HCT116 (cell line): ENCODE data around the gene C10orf90. TPM values are rescaled to one million over a fixed set of nuclear protein-coding genes. Genes with fewer than 3 reads are reported as not detected.

Source experiments
- ATAC-seq: fragments of 200-7000 bp; cut with Tn5 transposase; 2 replicates; pipeline ENCODE4 v1.9.1; 2020; ENCODE audit warnings: mild to moderate bottlenecking, moderate library complexity
- BruUV-seq: library from RNA; stranded (reverse); fragments of 400-500 nt; replicated peaks from 2 replicates; lab custom pipeline; 2021; lab: Mats Ljungman, UMichigan
- CTCF ChIA-PET: fragments of 300-600 bp; sonication (Branson Sonifier 250); formaldehyde crosslinking; loops from one replicate; lab custom pipeline; 2021; ENCODE audit warnings: antibody characterized with exemption; lab: Charles Lee
- POLR2A ChIA-PET: fragments of 300-600, 350-600 bp; sonication (Branson Sonifier 250); formaldehyde crosslinking; loops from one replicate; lab custom pipeline; 2021; ENCODE audit warnings: antibody characterized with exemption; lab: Charles Lee
- RAD21 ChIA-PET, 2 experiments: fragments of 300-600 bp; sonication (Branson Sonifier 250); formaldehyde crosslinking; loops; one replicate each; lab custom pipeline; 2023; ENCODE audit warnings: low total read pairs in 2 of 2; ENCODE audit not compliant: uncharacterized antibody in 2 of 2, unreplicated experiment in 2 of 2, low non-redundant PET in 1 of 2; lab: Charles Lee
- DNase-seq: peaks from one replicate; pipeline ENCODE4 v3.0.0-alpha.2; 2010; ENCODE audit warnings: low read depth, low spot score
- H2AFZ ChIP-seq: fragments of 200-600 bp; shearing (Covaris generic), sonication (generic); 2 replicates; pipeline ENCODE4 v1.6.1; 2017; ENCODE audit warnings: low read depth, mixed run types, mixed read lengths, antibody characterized with exemption, low read length; ENCODE audit not compliant: poor library complexity, severe bottlenecking
- H3K27ac ChIP-seq: 2 replicates; pipeline ENCODE4 v1.5.1; 2012; ENCODE audit warnings: low read depth, low read length
- H3K27me3 ChIP-seq: fragments of 200-600 bp; sonication (generic); 2 replicates; pipeline ENCODE4 v1.6.1; 2016; ENCODE audit warnings: mixed run types, low read length, mixed read lengths; ENCODE audit not compliant: insufficient read depth
- H3K36me3 ChIP-seq, 2 experiments: fragments of 200-500 bp in 1 of 2; fragments of 200-600 bp in 1 of 2; sonication (Bioruptor generic) in 1 of 2; sonication (generic) in 1 of 2; 2 replicates each; pipeline versions ENCODE4 v1.5.1 to v1.6.1; 2014 to 2016; ENCODE audit warnings: low read length in 2 of 2, inconsistent platforms in 1 of 2, mixed read lengths in 1 of 2, mixed run types in 1 of 2; ENCODE audit not compliant: insufficient read depth in 2 of 2, control insufficient read depth in 1 of 2
- H3K4me1 ChIP-seq, 2 experiments: fragments of 200-600 bp in 1 of 2; sonication (generic) in 1 of 2; 2 replicates each; pipeline versions ENCODE4 v1.5.1 to v1.6.1; 2012 to 2017; ENCODE audit warnings: low read length in 2 of 2, inconsistent platforms in 1 of 2, mild to moderate bottlenecking in 1 of 2, mixed read lengths in 1 of 2, mixed run types in 1 of 2, moderate library complexity in 1 of 2; ENCODE audit not compliant: insufficient read depth in 2 of 2, control insufficient read depth in 1 of 2
- H3K4me2 ChIP-seq: fragments of 200-600 bp; sonication (generic); 2 replicates; pipeline ENCODE4 v1.6.1; 2017; ENCODE audit warnings: mixed run types, low read length, mixed read lengths
- H3K4me3 ChIP-seq, 2 experiments: fragments of 200-600 bp in 1 of 2; sonication (generic) in 1 of 2; replicated peaks in 1 of 2; 2 replicates each; pipeline ENCODE4 v1.5.1; 2011 to 2016; ENCODE audit warnings: low read length in 2 of 2, control low read depth in 1 of 2, low read depth in 1 of 2, mild to moderate bottlenecking in 1 of 2, mixed read lengths in 1 of 2, mixed run types in 1 of 2
- H3K79me2 ChIP-seq: fragments of 200-600 bp; sonication (generic); 2 replicates; pipeline ENCODE4 v1.6.1; 2017; ENCODE audit warnings: mild to moderate bottlenecking, mixed run types, low read length, moderate library complexity, mixed read lengths; ENCODE audit not compliant: insufficient read depth
- H3K9ac ChIP-seq: fragments of 200-600 bp; sonication (generic); 2 replicates; pipeline ENCODE4 v1.6.1; 2016; ENCODE audit warnings: low read length, mixed read lengths
- H3K9me2 ChIP-seq: fragments of 200-600 bp; sonication (generic), shearing (Covaris generic); 2 replicates; pipeline ENCODE4 v1.6.1; 2017; ENCODE audit warnings: mixed run types, mild to moderate bottlenecking, moderate library complexity; ENCODE audit not compliant: insufficient read depth
- H3K9me3 ChIP-seq, 2 experiments: fragments of 200-500 bp in 1 of 2; fragments of 200-600 bp in 1 of 2; sonication (Bioruptor generic) in 1 of 2; sonication (generic) in 1 of 2; 2 replicates each; pipeline ENCODE4 v1.6.1; 2014 to 2017; ENCODE audit warnings: low read length in 2 of 2, mixed read lengths in 2 of 2, inconsistent platforms in 1 of 2, low read depth in 1 of 2, mild to moderate bottlenecking in 1 of 2, mixed run types in 1 of 2, moderate library complexity in 1 of 2; ENCODE audit not compliant: control insufficient read depth in 1 of 2, insufficient read depth in 1 of 2
- H4K20me1 ChIP-seq: fragments of 200-600 bp; sonication (generic), shearing (Covaris generic); 2 replicates; pipeline ENCODE4 v1.6.1; 2017; ENCODE audit warnings: mixed run types, mild to moderate bottlenecking, moderate library complexity; ENCODE audit not compliant: insufficient read depth
- CBX3 ChIP-seq: IDR thresholded peaks from 2 replicates; pipeline ENCODE4 v1.6.1; 2012; ENCODE audit warnings: low read depth
- CTCF ChIP-seq, 3 experiments: fragments of 200-600 bp in 1 of 3; sonication (generic) in 1 of 3; IDR thresholded peaks in 2 of 3; conservative IDR thresholded peaks in 1 of 3; 2 replicates each; pipeline ENCODE4 v1.5.1; 2012 to 2017; ENCODE audit warnings: low read depth in 2 of 3, low read length in 2 of 3, antibody characterized with exemption in 1 of 3, borderline replicate concordance in 1 of 3, control low read depth in 1 of 3, mild to moderate bottlenecking in 1 of 3, mixed read lengths in 1 of 3, mixed run types in 1 of 3, moderate library complexity in 1 of 3; ENCODE audit not compliant: insufficient read depth in 1 of 3
- JUND ChIP-seq: IDR thresholded peaks from 2 replicates; pipeline ENCODE4 v1.6.1; 2012
- SP1 ChIP-seq: IDR thresholded peaks from 2 replicates; pipeline ENCODE4 v1.6.1; 2012; ENCODE audit warnings: low read depth
- intact Hi-C: fragments of 100-400 bp; cut with micrococcal nuclease; formaldehyde crosslinking; loops from 2 replicates; pipeline ENCODE4 v1.10.0; 2022
- total RNA-seq: library from RNA; stranded (reverse); gene quantifications from one replicate; pipeline ENCODE4 v1.2.1, GENCODE V29; 2021; ENCODE audit not compliant: unreplicated experiment
- TF ChIP-seq, protein P1 (sequence below): IDR thresholded peaks from 2 replicates; pipeline ENCODE4 v1.6.1; 2012; ENCODE audit warnings: low read depth

C10orf90 gene
- total RNA-seq, 1 experiment from 2014 or later, result not detected

DNA sequence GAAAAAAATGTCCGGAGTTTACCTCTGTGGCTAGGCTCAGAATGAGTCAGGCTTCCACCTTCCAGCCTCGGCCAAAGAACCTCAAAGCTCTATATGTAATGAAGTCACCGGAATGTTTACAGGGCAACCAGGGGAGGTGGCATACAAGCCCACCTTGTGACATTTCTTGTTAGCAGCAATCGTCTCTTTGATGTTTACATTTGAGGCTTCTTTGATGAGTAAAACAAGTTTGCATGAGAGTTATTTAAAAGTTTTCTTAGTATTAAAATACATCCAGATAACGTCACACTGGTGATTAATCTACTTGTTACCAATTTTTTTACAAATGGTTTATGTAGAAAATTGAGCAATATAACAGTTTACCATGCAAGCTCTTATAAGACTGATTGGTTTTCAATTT lies 149.1 kb downstream of the C10orf90 start:
- BruUV-seq, result no TSS peak
- no peaks in the 10 kb centered on the region for H4K20me1 ChIP-seq
- H3K27me3 ChIP-seq, result peaks cover 30% of the 10 kb centered on the region

More for the DNA sequence above, 149.1 kb downstream of the C10orf90 start:
- DNase-seq (peak; percentile 27), ATAC-seq (peak; percentile 57; the same call in 1 of the 2 replicates)
- H3K36me3 ChIP-seq, result no peaks in the 10 kb centered on the region
- intact Hi-C loops, result no loop called here
- H3K9me3 ChIP-seq, result no peaks in the 10 kb centered on the region
- H2AFZ ChIP-seq, result no peak overlapping the region
- H3K79me2 ChIP-seq, result no peaks in the 10 kb centered on the region
- ChIA-PET CTCF (interaction anchor here (1.4 kb wide), 1 partner anchor 8 kb away, joined by 5 read pairs; no protein-coding TSS in a partner anchor), POLR2A (no interaction called here), RAD21 (no interaction called here)
- H3K9me2 ChIP-seq, result no peaks in the 10 kb centered on the region
- peak overlapping the region; percentile 4; the same call in 1 of the 2 replicates for H3K4me2 ChIP-seq
- no peak overlapping the region for H3K4me3 ChIP-seq
- H3K4me1 ChIP-seq, result peaks cover 2 to 5% of the 10 kb centered on the region in 2 experiments; a peak in 1 of 4 replicates
- TF ChIP-seq CTCF (IDR thresholded peaks at IDR 0.05 in 2 of 3, conservative IDR thresholded peaks at IDR 0.05 in 1 of 3; ENCODE audit: borderline replicate concordance in 1 of 3, insufficient read depth in 1 of 3, low read depth in 2 of 3, low read length in 2 of 3) (no peak), SP1 (0 out of 2 replicates have a peak, but pooled peaks have one; percentile 10), CBX3 (no peak), JUND (0 out of 2 replicates have a peak, but pooled peaks have one; percentile 13)
- TF ChIP-seq, protein P1, sequence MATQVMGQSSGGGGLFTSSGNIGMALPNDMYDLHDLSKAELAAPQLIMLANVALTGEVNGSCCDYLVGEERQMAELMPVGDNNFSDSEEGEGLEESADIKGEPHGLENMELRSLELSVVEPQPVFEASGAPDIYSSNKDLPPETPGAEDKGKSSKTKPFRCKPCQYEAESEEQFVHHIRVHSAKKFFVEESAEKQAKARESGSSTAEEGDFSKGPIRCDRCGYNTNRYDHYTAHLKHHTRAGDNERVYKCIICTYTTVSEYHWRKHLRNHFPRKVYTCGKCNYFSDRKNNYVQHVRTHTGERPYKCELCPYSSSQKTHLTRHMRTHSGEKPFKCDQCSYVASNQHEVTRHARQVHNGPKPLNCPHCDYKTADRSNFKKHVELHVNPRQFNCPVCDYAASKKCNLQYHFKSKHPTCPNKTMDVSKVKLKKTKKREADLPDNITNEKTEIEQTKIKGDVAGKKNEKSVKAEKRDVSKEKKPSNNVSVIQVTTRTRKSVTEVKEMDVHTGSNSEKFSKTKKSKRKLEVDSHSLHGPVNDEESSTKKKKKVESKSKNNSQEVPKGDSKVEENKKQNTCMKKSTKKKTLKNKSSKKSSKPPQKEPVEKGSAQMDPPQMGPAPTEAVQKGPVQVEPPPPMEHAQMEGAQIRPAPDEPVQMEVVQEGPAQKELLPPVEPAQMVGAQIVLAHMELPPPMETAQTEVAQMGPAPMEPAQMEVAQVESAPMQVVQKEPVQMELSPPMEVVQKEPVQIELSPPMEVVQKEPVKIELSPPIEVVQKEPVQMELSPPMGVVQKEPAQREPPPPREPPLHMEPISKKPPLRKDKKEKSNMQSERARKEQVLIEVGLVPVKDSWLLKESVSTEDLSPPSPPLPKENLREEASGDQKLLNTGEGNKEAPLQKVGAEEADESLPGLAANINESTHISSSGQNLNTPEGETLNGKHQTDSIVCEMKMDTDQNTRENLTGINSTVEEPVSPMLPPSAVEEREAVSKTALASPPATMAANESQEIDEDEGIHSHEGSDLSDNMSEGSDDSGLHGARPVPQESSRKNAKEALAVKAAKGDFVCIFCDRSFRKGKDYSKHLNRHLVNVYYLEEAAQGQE, result no peak
- no peak overlapping the region for H3K27ac ChIP-seq
- H3K9ac ChIP-seq, result no peak overlapping the region
